K562 (cell line): ENCODE measurements around the gene CRADD. TPM values are rescaled to one million over a fixed set of nuclear protein-coding genes. Genes with fewer than 3 reads are reported as not detected.

Experiments
- ADNP ChIP-seq: fragments of 200-800 bp; sonication (Bioruptor generic); IDR thresholded peaks from 2 replicates; pipeline ENCODE4 v1.6.1; 2016; ENCODE audit warnings: missing genetic modification characterization, missing compliant biosample characterization
- DPF2 ChIP-seq: fragments of 450-650 bp; IDR thresholded peaks from 2 replicates; pipeline ENCODE4 v1.6.1; 2016
- FIP1L1 ChIP-seq: fragments of 200-400 bp; formaldehyde crosslinking; IDR thresholded peaks from 2 replicates; pipeline ENCODE4 v1.6.1; 2018; ENCODE audit warnings: mild to moderate bottlenecking, low read depth, low read length; ENCODE audit not compliant: poor library complexity, severe bottlenecking
- MCM2 ChIP-seq: fragments of 450-650 bp; IDR thresholded peaks from 2 replicates; pipeline ENCODE4 v1.6.1; 2017; ENCODE audit warnings: low read depth, mild to moderate bottlenecking
- MEF2D ChIP-seq: conservative IDR thresholded peaks from 2 replicates; pipeline ENCODE4 v1.6.1; 2016; ENCODE audit warnings: low read depth, missing genetic modification characterization, missing compliant biosample characterization
- PHF8 ChIP-seq: fragments of 200-600 bp; sonication (generic); IDR thresholded peaks from 2 replicates; pipeline ENCODE4 v1.6.1; 2012; ENCODE audit warnings: mixed run types, mild to moderate bottlenecking, inconsistent platforms, low read length, moderate library complexity, borderline replicate concordance
- POLR3A ChIP-seq: IDR thresholded peaks from 2 replicates; pipeline ENCODE4 v1.6.1; 2011; ENCODE audit warnings: borderline replicate concordance, mild to moderate bottlenecking, moderate library complexity; ENCODE audit not compliant: insufficient read length, insufficient read depth; ENCODE audit errors: extremely low read depth
- PTRF ChIP-seq: fragments of 450-650 bp; IDR thresholded peaks from 2 replicates; pipeline ENCODE4 v1.6.1; 2016; ENCODE audit warnings: mild to moderate bottlenecking, missing genetic modification characterization, missing compliant biosample characterization
- RBFOX2 ChIP-seq: fragments of 200-400 bp; formaldehyde crosslinking; IDR thresholded peaks from 2 replicates; pipeline ENCODE4 v1.6.1; 2017; ENCODE audit warnings: low read depth, mild to moderate bottlenecking, low read length, moderate library complexity
- SMAD3 ChIP-seq: fragments of 450-650 bp; formaldehyde crosslinking; conservative IDR thresholded peaks from 2 replicates; pipeline ENCODE4 v1.4.0; 2020; ENCODE audit warnings: mild to moderate bottlenecking
- ZBTB9 ChIP-seq: fragments of 450-650 bp; formaldehyde crosslinking; IDR thresholded peaks from 2 replicates; pipeline ENCODE4 v1.4.0; 2020; ENCODE audit warnings: mild to moderate bottlenecking, moderate library complexity
- ZFPM2 ChIP-seq: fragments of 250-450 bp; sonication (Bioruptor Pico); IDR thresholded peaks from 2 replicates; pipeline ENCODE4 v1.5.1; 2022; ENCODE audit warnings: mild to moderate bottlenecking
- ZNF224 ChIP-seq: sonication (generic); formaldehyde crosslinking; IDR thresholded peaks from 2 replicates; pipeline ENCODE4 v1.8.0; 2022; ENCODE audit warnings: mild to moderate bottlenecking, missing genetic modification reagents
- ZNF253 ChIP-seq: fragments of 250-450 bp; sonication (Bioruptor Pico); conservative IDR thresholded peaks from 2 replicates; pipeline ENCODE4 v1.6.1; 2021; ENCODE audit warnings: mild to moderate bottlenecking
- ZNF311 ChIP-seq: fragments of 250-450 bp; sonication (Bioruptor Pico); IDR thresholded peaks from 2 replicates; pipeline ENCODE4 v1.4.0; 2020; ENCODE audit warnings: mild to moderate bottlenecking, moderate library complexity
- ZNF407 ChIP-seq: fragments of 450-650 bp; IDR thresholded peaks from 2 replicates; pipeline ENCODE4 v1.6.1; 2016; ENCODE audit warnings: low read depth
- ZNF444 ChIP-seq: fragments of 250-450 bp; sonication (Bioruptor Pico); IDR thresholded peaks from 2 replicates; pipeline ENCODE4 v1.4.0; 2020; ENCODE audit warnings: mild to moderate bottlenecking, moderate library complexity
- ZNF830 ChIP-seq: fragments of 250-450 bp; sonication (Bioruptor Pico); IDR thresholded peaks from 2 replicates; pipeline ENCODE4 v1.5.0; 2021; ENCODE audit warnings: mild to moderate bottlenecking
- polyA plus RNA-seq, 8 experiments: library from polyadenylated mRNA; depleted of rRNA in 4 of 8; stranded (reverse) in 5 of 8; unstranded in 3 of 8; fragments of >200 nt; fragmentation: Nextera tagmentation in 2 of 8; fragmentation: Illumina TruSeq in 1 of 8; extraction: Ambion mirVana in 2 of 8; extraction: Trizol in 1 of 8; gene quantifications; 2 replicates each; pipeline versions ENCODE4 v1.2.1 to v1.2.3, GENCODE V29; 2011 to 2014; ENCODE audit warnings: inconsistent platforms in 1 of 8, missing spikeins in 1 of 8
- total RNA-seq, 7 experiments: library from RNA; depleted of rRNA in 6 of 7; stranded (reverse); fragments of >200 nt in 6 of 7; fragmentation: Illumina TruSeq in 2 of 7; extraction: Trizol in 2 of 7; gene quantifications; 2 replicates each; pipeline versions ENCODE4 v1.2.1 to v1.2.3, GENCODE V29; 2011 to 2021; ENCODE audit warnings: low replicate concordance in 1 of 7

CRADD gene
- total and polyA plus RNA-seq, 9 of the 15 experiments (the other 6 are each of a cell fraction or from before 2014, with no cell fraction given): 20.5 to 41.1 (median 25.9) TPM

- TF ChIP-seq ZNF407: no peak
- TF ChIP-seq ZNF253: no peak
- no peak for TF ChIP-seq PHF8
- no peak for TF ChIP-seq ZNF224 (CRISPR knock-in tag)
- peak; percentile 64; the same call in 1 of the 2 replicates for TF ChIP-seq DPF2
- TF ChIP-seq MEF2D (tag): no peak
- TF ChIP-seq SMAD3 (CRISPR knock-in tag): no peak; the same call in 1 of the 2 replicates
- TF ChIP-seq ZNF311 (CRISPR knock-in tag): no peak
- no peak for TF ChIP-seq MCM2
- no peak for TF ChIP-seq PTRF
- no peak for TF ChIP-seq FIP1L1
- no peak for TF ChIP-seq ZNF830 (CRISPR knock-in tag)
- no peak for TF ChIP-seq ZNF444
- TF ChIP-seq ADNP (tag): peak; percentile 93
- TF ChIP-seq POLR3A: no peak
- TF ChIP-seq ZBTB9: no peak
- no peak for TF ChIP-seq RBFOX2
- no peak for TF ChIP-seq ZFPM2 (CRISPR knock-in tag)
These were observed 107.3 kb downstream of the CRADD start (continued) for GRCh38 chr12:93784339-93785086.
